ENCODE results near the gene SPARCL1.
"Not testable (repeated sequence)": the region's sequence is repeated elsewhere in the genome, so short reads cannot be mapped to it uniquely, and the experiment has no call there.

SPARCL1 gene

DNA sequence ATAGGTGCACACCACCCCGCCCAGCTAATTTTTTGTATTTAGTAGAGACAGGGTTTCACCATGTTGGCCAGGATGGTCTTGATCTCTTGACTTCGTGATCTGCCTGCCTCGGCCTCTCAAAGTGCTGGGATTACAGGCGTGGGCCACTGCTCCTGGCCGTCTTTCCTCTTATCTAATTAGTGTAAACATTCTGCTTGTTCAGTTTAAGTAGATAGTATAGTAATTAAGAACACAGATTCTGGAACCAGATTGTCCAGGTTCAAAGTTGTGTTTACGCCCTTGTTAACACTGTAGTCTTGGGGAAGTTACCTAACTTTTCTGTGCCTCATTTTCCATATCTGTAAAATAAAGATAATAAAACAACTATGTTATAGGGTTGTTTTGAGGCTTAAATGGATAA lies 82.8 kb downstream of the SPARCL1 start:
- DNase-seq (ENCODE audit: low read depth in 1 of 2, low spot score in 1 of 2), result not testable (repeated sequence)

GRCh38 chr4:87445964-87446363 lies 83.2 kb downstream of the SPARCL1 start:
- no peak for DNase-seq (ENCODE audit: low read depth in 1 of 2, low spot score in 1 of 2)

- no peak for DNase-seq (ENCODE audit: low read depth in 1 of 2, low spot score in 1 of 2)
These were observed 84.4 kb downstream of the SPARCL1 start for GRCh38 chr4:87444741-87445140.

- no peak for DNase-seq (ENCODE audit: low read depth in 1 of 2, low spot score in 1 of 2)
These were observed 86.3 kb downstream of the SPARCL1 start for GRCh38 chr4:87442889-87443288.

DNA sequence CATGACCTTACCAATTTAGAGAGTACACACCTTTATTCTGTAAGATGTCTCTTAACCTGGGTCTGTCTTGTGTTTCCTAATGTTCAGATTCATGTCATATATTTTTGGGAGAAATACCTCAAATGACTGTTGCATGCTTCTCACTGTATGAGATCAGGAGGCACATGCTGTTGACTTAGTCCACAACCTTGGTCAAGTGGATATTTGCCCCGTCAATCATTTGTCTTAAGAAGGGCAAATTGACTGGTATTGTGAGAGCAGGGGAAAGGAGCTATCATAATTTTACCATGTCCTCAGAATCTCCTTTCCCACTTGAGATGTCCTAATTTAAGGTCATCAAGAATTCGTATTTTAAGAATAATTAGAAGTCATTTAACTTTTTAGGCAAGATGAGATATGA lies 95.8 kb downstream of the SPARCL1 start:
- DNase-seq (ENCODE audit: low read depth in 1 of 2, low spot score in 1 of 2), result no peak

- no peak for DNase-seq (ENCODE audit: low read depth in 1 of 2, low spot score in 1 of 2)
These were observed 99.1 kb downstream of the SPARCL1 start for GRCh38 chr4:87430038-87430437.

DNA sequence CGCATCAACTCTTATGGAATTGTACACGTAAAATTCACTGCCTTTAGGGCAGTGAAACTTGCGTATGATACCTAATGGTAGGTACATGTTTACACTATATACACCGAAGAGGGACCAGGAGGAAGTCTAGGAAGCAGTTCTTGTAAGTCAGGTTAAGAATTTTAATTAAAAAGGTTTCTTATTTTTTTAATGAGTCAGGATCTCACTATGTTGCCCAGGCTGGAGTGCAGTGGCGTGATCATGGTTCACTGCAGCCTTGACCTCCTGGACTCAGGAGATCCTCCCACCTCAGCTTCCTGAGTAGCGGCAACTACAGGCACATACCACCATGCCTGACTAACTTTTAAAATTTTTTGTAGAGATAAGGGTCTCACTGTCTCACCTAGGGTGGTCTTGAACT lies 100.2 kb downstream of the SPARCL1 start:
- no peak for DNase-seq (ENCODE audit: low read depth in 1 of 2, low spot score in 1 of 2)

GRCh38 chr4:87427518-87427868 lies 101.7 kb downstream of the SPARCL1 start:
- DNase-seq (ENCODE audit: low read depth in 1 of 2, low spot score in 1 of 2), result no peak

GRCh38 chr4:87426865-87427517 lies 102.2 kb downstream of the SPARCL1 start:
- no peak for DNase-seq (ENCODE audit: low read depth in 1 of 2, low spot score in 1 of 2)

- DNase-seq (ENCODE audit: low read depth in 1 of 2, low spot score in 1 of 2), result no peak
These were observed 103.5 kb downstream of the SPARCL1 start for GRCh38 chr4:87425711-87426110.

DNA sequence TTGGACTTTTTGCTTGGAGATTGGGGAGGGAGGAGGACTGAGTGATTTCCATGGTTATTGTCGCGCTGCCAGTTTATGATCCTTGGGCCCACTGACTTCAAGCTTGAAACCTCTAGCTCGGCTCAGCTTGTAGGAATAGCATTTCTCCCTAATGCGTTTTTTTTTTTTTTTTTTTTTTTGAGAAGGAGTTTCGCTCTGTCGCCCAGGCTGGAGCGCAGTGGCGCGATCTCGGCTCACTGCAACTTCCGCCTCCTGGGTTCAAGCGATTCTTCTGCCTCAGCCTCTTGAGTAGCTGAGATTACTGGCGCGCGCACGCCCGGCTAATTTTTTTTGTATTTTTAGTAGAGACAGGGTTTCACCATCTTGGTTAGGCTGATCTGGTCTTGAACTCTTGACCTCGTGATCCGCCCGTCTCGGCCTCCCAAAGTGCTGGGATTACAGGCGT lies 105.1 kb downstream of the SPARCL1 start:
- not testable (repeated sequence) for DNase-seq (ENCODE audit: low read depth in 1 of 2, low spot score in 1 of 2)

Data from activated T-helper 1 cell treated with anti-CD3 and anti-CD28 coated beads, Interleukin-2, amount 50 U/mL, for 16 hours (primary cell).